ENCODE results near the gene GAB3. TPM values are rescaled to one million over a fixed set of nuclear protein-coding genes. Genes with fewer than 3 reads are reported as not detected.

Gene GAB3
- total and polyA plus RNA-seq, 9 of the 15 experiments (the other 6 are each of a cell fraction or from before 2014, with no cell fraction given): 16.1 to 31.4 (median 20.2) TPM

DNA sequence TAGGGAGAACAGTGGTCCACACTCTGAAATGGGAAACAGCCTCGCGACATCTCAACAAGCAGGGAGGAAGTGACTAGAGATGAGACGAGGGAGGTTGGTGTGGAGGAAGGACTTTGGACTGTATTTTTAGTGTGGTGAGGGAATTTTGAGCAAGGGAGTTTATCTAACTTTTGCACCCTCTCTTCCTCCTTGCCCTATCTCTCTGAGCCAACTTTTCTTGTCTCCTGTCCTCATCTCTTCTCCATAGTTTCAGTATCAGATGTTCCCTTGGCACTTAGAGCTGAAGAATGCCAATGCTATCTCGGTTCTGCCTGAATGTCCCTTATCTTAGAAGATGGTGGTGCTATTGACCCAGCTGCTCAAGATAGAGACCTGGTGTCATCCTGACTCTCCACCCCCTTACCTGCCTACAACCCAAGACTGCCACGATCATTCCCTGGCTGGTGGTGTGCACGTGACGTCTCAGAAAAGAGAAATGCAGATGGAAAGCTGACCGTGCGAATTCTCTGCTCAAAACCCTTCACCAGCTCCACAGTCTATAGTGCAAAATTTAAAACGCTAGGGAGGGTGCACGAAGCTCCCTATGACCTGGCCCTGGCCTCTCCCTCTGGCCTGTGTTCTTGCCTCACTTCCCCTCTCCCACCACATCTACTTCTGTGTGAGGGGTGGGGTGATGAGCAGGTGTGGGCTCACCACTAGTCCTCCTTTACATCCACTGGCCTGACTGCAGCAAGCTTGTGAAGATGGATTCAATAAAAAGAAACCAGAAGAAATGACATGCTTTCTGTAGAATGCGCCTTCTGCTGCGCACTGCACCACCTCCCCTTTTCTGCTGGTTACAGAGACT, 33.5 kb upstream of the GAB3 start (continued):
- TF ChIP-seq, protein P1, sequence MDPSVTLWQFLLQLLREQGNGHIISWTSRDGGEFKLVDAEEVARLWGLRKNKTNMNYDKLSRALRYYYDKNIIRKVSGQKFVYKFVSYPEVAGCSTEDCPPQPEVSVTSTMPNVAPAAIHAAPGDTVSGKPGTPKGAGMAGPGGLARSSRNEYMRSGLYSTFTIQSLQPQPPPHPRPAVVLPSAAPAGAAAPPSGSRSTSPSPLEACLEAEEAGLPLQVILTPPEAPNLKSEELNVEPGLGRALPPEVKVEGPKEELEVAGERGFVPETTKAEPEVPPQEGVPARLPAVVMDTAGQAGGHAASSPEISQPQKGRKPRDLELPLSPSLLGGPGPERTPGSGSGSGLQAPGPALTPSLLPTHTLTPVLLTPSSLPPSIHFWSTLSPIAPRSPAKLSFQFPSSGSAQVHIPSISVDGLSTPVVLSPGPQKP (CRISPR knock-in tag; IDR thresholded peaks at IDR 0.05): no peak
- TF ChIP-seq HNRNPH1 (optimal IDR thresholded peaks at IDR 0.05; ENCODE audit: low read depth, low read length) (no peak), SIN3A (IDR thresholded peaks at IDR 0.05; ENCODE audit: borderline replicate concordance in 2 of 2, control insufficient read depth in 1 of 2, low read depth in 2 of 2, low read length in 2 of 2) (no peak), TEAD4 (IDR thresholded peaks at IDR 0.05; ENCODE audit: low read length) (peak; percentile 74), TEAD4 (CRISPR knock-in tag; IDR thresholded peaks at IDR 0.05; ENCODE audit: borderline replicate concordance) (no peak), TGIF2 (CRISPR knock-in tag; IDR thresholded peaks at IDR 0.05) (no peak), VEZF1 (CRISPR knock-in tag; IDR thresholded peaks at IDR 0.05) (no peak), MTA2 (IDR thresholded peaks at IDR 0.05; ENCODE audit: low read depth) (peak; percentile 31; the same call in 1 of the 2 replicates), NR4A1 (CRISPR knock-in tag; IDR thresholded peaks at IDR 0.05) (no peak), NR4A1 (tag; IDR thresholded peaks at IDR 0.05) (no peak), RBBP5 (IDR thresholded peaks at IDR 0.05; ENCODE audit: borderline replicate concordance, insufficient read depth, low read length, poor library complexity, severe bottlenecking) (no peak), PHF20 (IDR thresholded peaks at IDR 0.05; ENCODE audit: partially characterized antibody) (no peak)
- TF ChIP-seq, protein P2, sequence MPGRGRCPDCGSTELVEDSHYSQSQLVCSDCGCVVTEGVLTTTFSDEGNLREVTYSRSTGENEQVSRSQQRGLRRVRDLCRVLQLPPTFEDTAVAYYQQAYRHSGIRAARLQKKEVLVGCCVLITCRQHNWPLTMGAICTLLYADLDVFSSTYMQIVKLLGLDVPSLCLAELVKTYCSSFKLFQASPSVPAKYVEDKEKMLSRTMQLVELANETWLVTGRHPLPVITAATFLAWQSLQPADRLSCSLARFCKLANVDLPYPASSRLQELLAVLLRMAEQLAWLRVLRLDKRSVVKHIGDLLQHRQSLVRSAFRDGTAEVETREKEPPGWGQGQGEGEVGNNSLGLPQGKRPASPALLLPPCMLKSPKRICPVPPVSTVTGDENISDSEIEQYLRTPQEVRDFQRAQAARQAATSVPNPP (IDR thresholded peaks at IDR 0.05; ENCODE audit: borderline replicate concordance, insufficient read depth, insufficient read length): no peak
- TF ChIP-seq, protein P3, sequence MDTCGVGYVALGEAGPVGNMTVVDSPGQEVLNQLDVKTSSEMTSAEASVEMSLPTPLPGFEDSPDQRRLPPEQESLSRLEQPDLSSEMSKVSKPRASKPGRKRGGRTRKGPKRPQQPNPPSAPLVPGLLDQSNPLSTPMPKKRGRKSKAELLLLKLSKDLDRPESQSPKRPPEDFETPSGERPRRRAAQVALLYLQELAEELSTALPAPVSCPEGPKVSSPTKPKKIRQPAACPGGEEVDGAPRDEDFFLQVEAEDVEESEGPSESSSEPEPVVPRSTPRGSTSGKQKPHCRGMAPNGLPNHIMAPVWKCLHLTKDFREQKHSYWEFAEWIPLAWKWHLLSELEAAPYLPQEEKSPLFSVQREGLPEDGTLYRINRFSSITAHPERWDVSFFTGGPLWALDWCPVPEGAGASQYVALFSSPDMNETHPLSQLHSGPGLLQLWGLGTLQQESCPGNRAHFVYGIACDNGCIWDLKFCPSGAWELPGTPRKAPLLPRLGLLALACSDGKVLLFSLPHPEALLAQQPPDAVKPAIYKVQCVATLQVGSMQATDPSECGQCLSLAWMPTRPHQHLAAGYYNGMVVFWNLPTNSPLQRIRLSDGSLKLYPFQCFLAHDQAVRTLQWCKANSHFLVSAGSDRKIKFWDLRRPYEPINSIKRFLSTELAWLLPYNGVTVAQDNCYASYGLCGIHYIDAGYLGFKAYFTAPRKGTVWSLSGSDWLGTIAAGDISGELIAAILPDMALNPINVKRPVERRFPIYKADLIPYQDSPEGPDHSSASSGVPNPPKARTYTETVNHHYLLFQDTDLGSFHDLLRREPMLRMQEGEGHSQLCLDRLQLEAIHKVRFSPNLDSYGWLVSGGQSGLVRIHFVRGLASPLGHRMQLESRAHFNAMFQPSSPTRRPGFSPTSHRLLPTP (IDR thresholded peaks at IDR 0.05; ENCODE audit: borderline replicate concordance, extremely low read depth, insufficient read length): no peak
- TF ChIP-seq, protein P4, sequence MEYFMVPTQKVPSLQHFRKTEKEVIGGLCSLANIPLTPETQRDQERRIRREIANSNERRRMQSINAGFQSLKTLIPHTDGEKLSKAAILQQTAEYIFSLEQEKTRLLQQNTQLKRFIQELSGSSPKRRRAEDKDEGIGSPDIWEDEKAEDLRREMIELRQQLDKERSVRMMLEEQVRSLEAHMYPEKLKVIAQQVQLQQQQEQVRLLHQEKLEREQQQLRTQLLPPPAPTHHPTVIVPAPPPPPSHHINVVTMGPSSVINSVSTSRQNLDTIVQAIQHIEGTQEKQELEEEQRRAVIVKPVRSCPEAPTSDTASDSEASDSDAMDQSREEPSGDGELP (CRISPR knock-in tag; IDR thresholded peaks at IDR 0.05; ENCODE audit: borderline replicate concordance): peak; percentile 46; the same call in 1 of the 2 replicates
- TF ChIP-seq, protein P5, sequence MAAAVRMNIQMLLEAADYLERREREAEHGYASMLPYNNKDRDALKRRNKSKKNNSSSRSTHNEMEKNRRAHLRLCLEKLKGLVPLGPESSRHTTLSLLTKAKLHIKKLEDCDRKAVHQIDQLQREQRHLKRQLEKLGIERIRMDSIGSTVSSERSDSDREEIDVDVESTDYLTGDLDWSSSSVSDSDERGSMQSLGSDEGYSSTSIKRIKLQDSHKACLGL (CRISPR knock-in tag; IDR thresholded peaks at IDR 0.05; ENCODE audit: borderline replicate concordance, poor library complexity, severe bottlenecking): no peak

All from K562 (cell line).